Measurements from ENCODE around the gene PDE7B. TPM values are rescaled to one million over a fixed set of nuclear protein-coding genes. Genes with fewer than 3 reads are reported as not detected.

The PDE7B gene
- total RNA-seq, 1 experiment from 2014 or later, result not detected

GRCh38 chr6:135830452-135830881 lies 21.0 kb upstream of the PDE7B start:
- no TSS peak for BruUV-seq (replicated peaks)
- POLR2A ChIA-PET (ENCODE audit: unreplicated experiment), result no interaction called here
- peak; percentile 43 for ATAC-seq

GRCh38 chr6:135831016-135831415 lies 20.5 kb upstream of the PDE7B start:
- POLR2A ChIA-PET (ENCODE audit: unreplicated experiment), result no interaction called here
- 0 out of 2 replicates have a peak, but pooled peaks cover 10% of the 10 kb centered on the region for H3K4me1 ChIP-seq (ENCODE audit: insufficient read depth, low read length)
- H3K27me3 ChIP-seq (ENCODE audit: low read length), result no peaks in the 10 kb centered on the region
- BruUV-seq (replicated peaks), result no TSS peak
- intact Hi-C loops (cut with micrococcal nuclease), result loop anchor here (5.0 kb wide), 1 partner anchor 294 kb away; no protein-coding TSS in a partner anchor
- no peak for TF ChIP-seq EZH2 (IDR thresholded peaks at IDR 0.05; ENCODE audit: low read length, unreplicated experiment)
- TF ChIP-seq EZH2phosphoT487 (IDR thresholded peaks at IDR 0.05; ENCODE audit: borderline replicate concordance, low read length), result no peak
- TF ChIP-seq CTCF (conservative IDR thresholded peaks at IDR 0.05; ENCODE audit: low read depth, low read length), result no peak
- no peaks in the 10 kb centered on the region for H3K9me3 ChIP-seq (ENCODE audit: low read length)
- H3K79me2 ChIP-seq (ENCODE audit: low read length), result no peaks in the 10 kb centered on the region
- H2AFZ ChIP-seq (ENCODE audit: low read length), result no peak overlapping the region
- H4K20me1 ChIP-seq (ENCODE audit: low read length), result no peaks in the 10 kb centered on the region
- no peak overlapping the region for H3K9ac ChIP-seq (ENCODE audit: low read length)
- no peak overlapping the region for H3K4me3 ChIP-seq (ENCODE audit: low read length)
- H3F3A ChIP-seq (ENCODE audit: low read length, unreplicated experiment), result no peaks in the 10 kb centered on the region
- DNase-seq (no peak), ATAC-seq (no peak)
- CTCF ChIA-PET, result no interaction called here
- no peaks in the 10 kb centered on the region for H3K9me2 ChIP-seq (replicated peaks; ENCODE audit: low read length)
- H3K27ac ChIP-seq (ENCODE audit: low read length), result 0 out of 2 replicates have a peak overlapping the region, but pooled peaks have one; percentile 16
- no peaks in the 10 kb centered on the region for H3K36me3 ChIP-seq (ENCODE audit: low read depth, low read length)
- H3K4me2 ChIP-seq (ENCODE audit: low read length), result 0 out of 2 replicates have a peak overlapping the region, but pooled peaks have one; percentile 4

More at GRCh38 chr6:135830452-135830881, 21.0 kb upstream of the PDE7B start:
- TF ChIP-seq CTCF (conservative IDR thresholded peaks at IDR 0.05; ENCODE audit: low read depth, low read length) (no peak), EZH2 (IDR thresholded peaks at IDR 0.05; ENCODE audit: low read length, unreplicated experiment) (no peak), EZH2phosphoT487 (IDR thresholded peaks at IDR 0.05; ENCODE audit: borderline replicate concordance, low read length) (no peak)
- Histone ChIP-seq H3F3A (ENCODE audit: low read length, unreplicated experiment) (no peaks in the 10 kb centered on the region), H3K4me2 (ENCODE audit: low read length) (0 out of 2 replicates have a peak overlapping the region, but pooled peaks have one; percentile 4), H3K9me2 (replicated peaks; ENCODE audit: low read length) (no peaks in the 10 kb centered on the region), H3K4me3 (ENCODE audit: low read length) (no peak overlapping the region), H4K20me1 (ENCODE audit: low read length) (no peaks in the 10 kb centered on the region), H3K9me3 (ENCODE audit: low read length) (no peaks in the 10 kb centered on the region), H3K4me1 (ENCODE audit: insufficient read depth, low read length) (0 out of 2 replicates have a peak, but pooled peaks cover 10% of the 10 kb centered on the region), H3K27ac (ENCODE audit: low read length) (peak overlapping the region; percentile 16; the same call in 1 of the 2 replicates), H2AFZ (ENCODE audit: low read length) (no peak overlapping the region), H3K9ac (ENCODE audit: low read length) (no peak overlapping the region), H3K36me3 (ENCODE audit: low read depth, low read length) (no peaks in the 10 kb centered on the region), H3K27me3 (ENCODE audit: low read length) (no peaks in the 10 kb centered on the region), H3K79me2 (ENCODE audit: low read length) (no peaks in the 10 kb centered on the region)
- DNase-seq, result peak; percentile 68
- CTCF ChIA-PET, result no interaction called here
- intact Hi-C loops (cut with micrococcal nuclease), result loop anchor here (5.0 kb wide), 1 partner anchor 293 kb away; no protein-coding TSS in a partner anchor

- DNase-seq, result no peak
- no peaks in the 10 kb centered on the region for H3F3A ChIP-seq (ENCODE audit: low read length, unreplicated experiment)
- no peak overlapping the region for H3K4me2 ChIP-seq (ENCODE audit: low read length)
- H3K79me2 ChIP-seq (ENCODE audit: low read length), result no peaks in the 10 kb centered on the region
- ChIA-PET POLR2A (ENCODE audit: unreplicated experiment) (no interaction called here), CTCF (no interaction called here)
- no peak overlapping the region for H3K4me3 ChIP-seq (ENCODE audit: low read length)
- no peak for ATAC-seq
- H4K20me1 ChIP-seq (ENCODE audit: low read length), result no peaks in the 10 kb centered on the region
- intact Hi-C loops (cut with micrococcal nuclease), result loop anchor here (5.0 kb wide), 1 partner anchor 295 kb away; no protein-coding TSS in a partner anchor
- BruUV-seq (replicated peaks), result no TSS peak
- H2AFZ ChIP-seq (ENCODE audit: low read length), result no peak overlapping the region
- no peaks in the 10 kb centered on the region for H3K9me3 ChIP-seq (ENCODE audit: low read length)
- H3K27ac ChIP-seq (ENCODE audit: low read length), result no peak overlapping the region
- no peaks in the 10 kb centered on the region for H3K27me3 ChIP-seq (ENCODE audit: low read length)
- no peaks in the 10 kb centered on the region for H3K9me2 ChIP-seq (replicated peaks; ENCODE audit: low read length)
- 0 out of 2 replicates have a peak, but pooled peaks cover 10% of the 10 kb centered on the region for H3K4me1 ChIP-seq (ENCODE audit: insufficient read depth, low read length)
- TF ChIP-seq EZH2phosphoT487 (IDR thresholded peaks at IDR 0.05; ENCODE audit: borderline replicate concordance, low read length) (no peak), EZH2 (IDR thresholded peaks at IDR 0.05; ENCODE audit: low read length, unreplicated experiment) (no peak), CTCF (conservative IDR thresholded peaks at IDR 0.05; ENCODE audit: low read depth, low read length) (no peak)
- no peak overlapping the region for H3K9ac ChIP-seq (ENCODE audit: low read length)
- no peaks in the 10 kb centered on the region for H3K36me3 ChIP-seq (ENCODE audit: low read depth, low read length)
Observed at GRCh38 chr6:135832166-135832565, 19.3 kb upstream of the PDE7B start.
